ENCODE results near the gene POSTN.

The POSTN gene, protein sequence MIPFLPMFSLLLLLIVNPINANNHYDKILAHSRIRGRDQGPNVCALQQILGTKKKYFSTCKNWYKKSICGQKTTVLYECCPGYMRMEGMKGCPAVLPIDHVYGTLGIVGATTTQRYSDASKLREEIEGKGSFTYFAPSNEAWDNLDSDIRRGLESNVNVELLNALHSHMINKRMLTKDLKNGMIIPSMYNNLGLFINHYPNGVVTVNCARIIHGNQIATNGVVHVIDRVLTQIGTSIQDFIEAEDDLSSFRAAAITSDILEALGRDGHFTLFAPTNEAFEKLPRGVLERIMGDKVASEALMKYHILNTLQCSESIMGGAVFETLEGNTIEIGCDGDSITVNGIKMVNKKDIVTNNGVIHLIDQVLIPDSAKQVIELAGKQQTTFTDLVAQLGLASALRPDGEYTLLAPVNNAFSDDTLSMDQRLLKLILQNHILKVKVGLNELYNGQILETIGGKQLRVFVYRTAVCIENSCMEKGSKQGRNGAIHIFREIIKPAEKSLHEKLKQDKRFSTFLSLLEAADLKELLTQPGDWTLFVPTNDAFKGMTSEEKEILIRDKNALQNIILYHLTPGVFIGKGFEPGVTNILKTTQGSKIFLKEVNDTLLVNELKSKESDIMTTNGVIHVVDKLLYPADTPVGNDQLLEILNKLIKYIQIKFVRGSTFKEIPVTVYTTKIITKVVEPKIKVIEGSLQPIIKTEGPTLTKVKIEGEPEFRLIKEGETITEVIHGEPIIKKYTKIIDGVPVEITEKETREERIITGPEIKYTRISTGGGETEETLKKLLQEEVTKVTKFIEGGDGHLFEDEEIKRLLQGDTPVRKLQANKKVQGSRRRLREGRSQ

DNA sequence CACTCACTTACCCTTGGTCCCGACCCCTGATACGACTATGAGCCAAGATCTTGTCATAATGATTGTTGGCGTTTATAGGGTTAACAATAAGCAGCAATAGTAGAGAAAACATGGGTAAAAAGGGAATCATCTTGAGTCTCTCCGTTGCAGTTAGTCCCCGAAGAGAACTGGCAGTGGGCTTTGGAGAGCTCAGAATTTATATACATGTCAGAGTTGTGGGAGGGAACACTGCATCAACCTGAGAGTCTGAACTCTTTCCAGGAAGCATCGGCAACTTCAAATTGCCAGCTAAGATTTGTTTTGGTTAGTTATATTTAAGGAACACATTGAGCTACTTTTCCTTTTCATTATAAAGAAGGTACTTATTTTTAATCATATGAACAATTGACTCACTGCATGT lies at the start of gene POSTN:
Gene POSTN (minus strand): TSS at position 172 of the 400 bp plus-strand sequence. CDS start 42 bp downstream, at position 130.
- in situ Hi-C loops (cut with MboI; ENCODE audit: low pct_unique_long_range_greater_than_20kb, low sequenced_read_pairs, unreplicated experiment) = no loop called here
- no peak for DNase-seq (ENCODE audit: low spot score)
- TF ChIP-seq, protein P1, sequence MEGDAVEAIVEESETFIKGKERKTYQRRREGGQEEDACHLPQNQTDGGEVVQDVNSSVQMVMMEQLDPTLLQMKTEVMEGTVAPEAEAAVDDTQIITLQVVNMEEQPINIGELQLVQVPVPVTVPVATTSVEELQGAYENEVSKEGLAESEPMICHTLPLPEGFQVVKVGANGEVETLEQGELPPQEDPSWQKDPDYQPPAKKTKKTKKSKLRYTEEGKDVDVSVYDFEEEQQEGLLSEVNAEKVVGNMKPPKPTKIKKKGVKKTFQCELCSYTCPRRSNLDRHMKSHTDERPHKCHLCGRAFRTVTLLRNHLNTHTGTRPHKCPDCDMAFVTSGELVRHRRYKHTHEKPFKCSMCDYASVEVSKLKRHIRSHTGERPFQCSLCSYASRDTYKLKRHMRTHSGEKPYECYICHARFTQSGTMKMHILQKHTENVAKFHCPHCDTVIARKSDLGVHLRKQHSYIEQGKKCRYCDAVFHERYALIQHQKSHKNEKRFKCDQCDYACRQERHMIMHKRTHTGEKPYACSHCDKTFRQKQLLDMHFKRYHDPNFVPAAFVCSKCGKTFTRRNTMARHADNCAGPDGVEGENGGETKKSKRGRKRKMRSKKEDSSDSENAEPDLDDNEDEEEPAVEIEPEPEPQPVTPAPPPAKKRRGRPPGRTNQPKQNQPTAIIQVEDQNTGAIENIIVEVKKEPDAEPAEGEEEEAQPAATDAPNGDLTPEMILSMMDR (IDR thresholded peaks at IDR 0.05; ENCODE audit: extremely low read depth, insufficient read depth, missing control alignments) = no peak

DNA sequence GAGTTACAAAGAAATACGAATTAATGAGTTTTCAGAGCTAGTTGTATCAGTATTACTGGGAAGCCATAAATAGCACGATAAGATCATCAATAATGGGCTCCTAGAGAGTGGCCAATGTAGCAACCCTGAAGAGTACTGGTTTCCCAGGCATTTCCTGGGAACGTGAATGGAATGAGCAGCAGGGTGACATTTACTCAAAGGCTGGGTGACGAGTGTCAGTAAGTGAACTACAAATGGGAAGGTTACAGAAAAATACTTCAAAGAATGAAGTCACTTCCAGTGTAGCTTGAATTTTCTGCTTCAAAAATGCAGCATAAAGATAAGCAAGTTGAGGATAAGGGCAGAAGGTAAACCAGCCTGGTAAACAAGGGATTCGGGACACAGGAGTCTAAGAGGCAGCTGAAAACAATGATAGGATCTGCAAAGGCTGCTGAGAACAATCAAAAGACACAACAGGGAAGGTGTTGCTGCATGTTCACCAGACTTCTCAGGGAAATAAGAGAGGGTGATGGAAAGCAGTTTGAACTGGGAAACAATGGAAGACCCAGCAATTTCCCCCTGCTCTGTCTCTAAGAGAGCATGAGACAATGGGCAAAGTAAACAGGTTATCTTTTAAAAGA lies 48.6 kb upstream of the POSTN start:
- no peak for DNase-seq (ENCODE audit: low spot score)
- TF ChIP-seq, protein P1 (IDR thresholded peaks at IDR 0.05; ENCODE audit: extremely low read depth, insufficient read depth, missing control alignments) = no peak
- in situ Hi-C loops (cut with MboI; ENCODE audit: low pct_unique_long_range_greater_than_20kb, low sequenced_read_pairs, unreplicated experiment) = no loop called here

DNA sequence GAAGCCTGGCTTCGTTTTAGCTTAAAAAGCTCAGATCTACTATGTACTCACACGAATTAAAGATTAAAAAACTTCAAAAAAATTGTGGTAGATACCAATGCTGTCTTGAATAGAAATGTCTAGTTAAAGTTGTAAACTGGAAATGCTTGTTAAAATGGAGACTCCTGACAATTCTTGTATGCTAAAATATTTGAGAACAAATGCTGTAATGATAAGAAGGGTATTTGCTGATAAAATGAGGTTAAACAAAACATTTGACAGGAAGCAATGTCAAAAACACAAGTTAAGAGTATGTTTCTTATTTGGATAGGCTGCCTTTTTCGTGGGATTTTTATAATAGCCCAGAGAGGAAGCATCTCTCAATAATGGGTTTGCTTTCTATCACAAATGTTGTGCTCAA lies 48.0 kb upstream of the POSTN start:
- in situ Hi-C loops (cut with MboI; ENCODE audit: low pct_unique_long_range_greater_than_20kb, low sequenced_read_pairs, unreplicated experiment) = no loop called here
- DNase-seq (ENCODE audit: low spot score) = no peak
- TF ChIP-seq, protein P1 (IDR thresholded peaks at IDR 0.05; ENCODE audit: extremely low read depth, insufficient read depth, missing control alignments) = no peak

DNA sequence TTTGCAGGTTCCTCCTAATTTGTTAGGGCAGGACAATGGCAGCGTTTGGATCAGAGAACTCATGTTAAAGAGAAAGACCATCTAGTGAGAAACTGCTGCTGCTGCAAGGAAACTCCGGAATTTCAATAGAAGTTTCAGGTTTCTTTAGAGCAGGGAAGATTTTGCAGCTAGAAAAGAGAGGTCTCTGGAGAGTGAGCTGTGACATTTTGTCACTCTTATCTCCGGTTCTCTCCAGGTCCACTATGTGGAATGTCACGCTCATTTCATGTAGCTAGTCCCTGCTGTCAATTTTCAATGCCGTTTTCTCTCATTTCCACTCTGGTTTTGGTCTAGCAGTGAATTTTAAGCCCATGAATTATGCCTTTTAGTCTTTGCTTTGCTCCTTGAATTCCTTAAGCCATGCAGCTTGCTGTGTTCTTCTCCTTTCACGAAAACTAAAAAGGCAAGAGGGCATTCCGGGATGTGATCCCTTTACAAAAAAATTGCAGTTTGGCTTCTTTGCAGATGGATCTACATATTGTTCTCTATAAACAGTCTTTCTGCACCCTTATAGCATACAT lies 46.7 kb upstream of the POSTN start:
- in situ Hi-C loops (cut with MboI; ENCODE audit: low pct_unique_long_range_greater_than_20kb, low sequenced_read_pairs, unreplicated experiment) = no loop called here
- no peak for DNase-seq (ENCODE audit: low spot score)
- TF ChIP-seq, protein P1 (IDR thresholded peaks at IDR 0.05; ENCODE audit: extremely low read depth, insufficient read depth, missing control alignments) = no peak

DNA sequence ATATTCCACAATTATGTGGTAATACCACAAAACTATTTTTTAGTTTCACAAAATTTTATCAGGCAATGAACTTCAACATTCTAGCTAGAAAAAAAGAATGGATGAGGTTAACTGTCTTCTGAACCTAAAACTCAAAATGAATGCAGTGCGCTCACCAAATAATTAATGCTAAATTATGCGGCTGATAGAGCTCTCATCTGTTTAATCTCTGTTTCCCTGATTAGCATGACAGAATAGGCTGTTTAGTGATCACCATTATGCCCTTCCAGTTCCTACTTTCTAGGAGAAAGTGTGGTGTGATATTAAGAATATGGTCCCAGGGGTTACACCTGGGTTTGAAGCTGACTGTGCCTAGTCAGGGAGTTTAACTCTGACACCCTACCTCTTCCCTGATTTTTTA lies 42.8 kb upstream of the POSTN start:
- TF ChIP-seq, protein P1 (IDR thresholded peaks at IDR 0.05; ENCODE audit: extremely low read depth, insufficient read depth, missing control alignments) = no peak
- in situ Hi-C loops (cut with MboI; ENCODE audit: low pct_unique_long_range_greater_than_20kb, low sequenced_read_pairs, unreplicated experiment) = no loop called here
- DNase-seq (ENCODE audit: low spot score) = no peak

DNA sequence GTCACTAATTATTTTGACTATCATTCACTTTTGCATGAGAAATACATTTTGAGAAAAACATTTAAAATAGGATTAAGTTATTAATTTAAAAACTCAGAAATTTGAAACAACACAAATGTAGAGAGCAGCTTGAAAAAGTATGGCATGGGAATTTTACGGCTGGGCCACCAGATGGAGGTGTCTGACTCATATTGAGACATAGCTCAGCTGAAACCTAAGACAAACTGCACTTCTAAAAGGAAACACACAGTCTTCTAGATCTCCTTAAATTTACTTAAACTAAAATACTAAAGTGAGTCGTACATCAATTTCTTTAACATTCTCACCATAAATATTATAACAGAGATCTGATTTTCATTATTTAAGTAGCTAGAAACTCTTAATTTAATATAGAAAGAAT lies 41.9 kb upstream of the POSTN start:
- TF ChIP-seq, protein P1 (IDR thresholded peaks at IDR 0.05; ENCODE audit: extremely low read depth, insufficient read depth, missing control alignments) = no peak
- in situ Hi-C loops (cut with MboI; ENCODE audit: low pct_unique_long_range_greater_than_20kb, low sequenced_read_pairs, unreplicated experiment) = no loop called here

More for the DNA sequence above, 41.9 kb upstream of the POSTN start:
- no peak for DNase-seq (ENCODE audit: low spot score)

Data from GM13977 (cell line).